ENCODE measurements around the gene RARA. TPM values are rescaled to one million over a fixed set of nuclear protein-coding genes. Genes with fewer than 3 reads are reported as not detected.

The RARA gene
- total RNA-seq, 1 donor from 2014 or later: 57.2 TPM

- peaks cover 2% of the 10 kb centered on the region for H3K36me3 ChIP-seq (ENCODE audit: control insufficient read depth, insufficient read depth, low read length)
- DNase-seq (ENCODE audit: low read depth): no peak
- no peaks in the 10 kb centered on the region for H3K27me3 ChIP-seq (ENCODE audit: control insufficient read depth, insufficient read depth, low read length)
- TF ChIP-seq, protein P1, sequence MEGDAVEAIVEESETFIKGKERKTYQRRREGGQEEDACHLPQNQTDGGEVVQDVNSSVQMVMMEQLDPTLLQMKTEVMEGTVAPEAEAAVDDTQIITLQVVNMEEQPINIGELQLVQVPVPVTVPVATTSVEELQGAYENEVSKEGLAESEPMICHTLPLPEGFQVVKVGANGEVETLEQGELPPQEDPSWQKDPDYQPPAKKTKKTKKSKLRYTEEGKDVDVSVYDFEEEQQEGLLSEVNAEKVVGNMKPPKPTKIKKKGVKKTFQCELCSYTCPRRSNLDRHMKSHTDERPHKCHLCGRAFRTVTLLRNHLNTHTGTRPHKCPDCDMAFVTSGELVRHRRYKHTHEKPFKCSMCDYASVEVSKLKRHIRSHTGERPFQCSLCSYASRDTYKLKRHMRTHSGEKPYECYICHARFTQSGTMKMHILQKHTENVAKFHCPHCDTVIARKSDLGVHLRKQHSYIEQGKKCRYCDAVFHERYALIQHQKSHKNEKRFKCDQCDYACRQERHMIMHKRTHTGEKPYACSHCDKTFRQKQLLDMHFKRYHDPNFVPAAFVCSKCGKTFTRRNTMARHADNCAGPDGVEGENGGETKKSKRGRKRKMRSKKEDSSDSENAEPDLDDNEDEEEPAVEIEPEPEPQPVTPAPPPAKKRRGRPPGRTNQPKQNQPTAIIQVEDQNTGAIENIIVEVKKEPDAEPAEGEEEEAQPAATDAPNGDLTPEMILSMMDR (IDR thresholded peaks at IDR 0.05; ENCODE audit: insufficient read depth, low read length, poor library complexity, severe bottlenecking): no peak
- H3K4me3 ChIP-seq (ENCODE audit: low read depth, low read length): no peak overlapping the region
Measured at GRCh38 chr17:40266882-40267281, 42.1 kb upstream of the RARA start.

- no peak for DNase-seq (ENCODE audit: low read depth)
- no peaks in the 10 kb centered on the region for H3K27me3 ChIP-seq (ENCODE audit: control insufficient read depth, insufficient read depth, low read length)
Measured at GRCh38 chr17:40268141-40268712, 40.8 kb upstream of the RARA start.

DNA sequence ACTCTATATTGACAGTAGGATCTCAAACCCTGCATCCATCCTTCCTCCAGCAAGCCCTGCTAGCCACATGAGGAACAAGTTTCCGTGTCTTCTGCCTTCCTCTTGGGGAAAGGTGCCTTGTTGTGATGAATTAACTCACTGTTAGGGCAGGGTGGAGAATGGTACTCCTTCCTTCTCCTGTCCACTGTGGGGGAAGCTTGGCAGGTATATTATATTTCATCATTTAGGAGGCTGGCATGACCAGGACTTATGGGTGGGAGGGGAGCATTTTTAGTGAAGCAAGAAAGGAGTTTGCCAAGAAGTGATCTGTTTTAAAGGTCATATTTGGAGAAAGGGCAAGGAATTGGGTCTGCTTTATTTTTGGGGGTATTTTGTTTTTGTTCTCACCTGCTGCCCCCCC is 30.6 kb upstream of the RARA start:
- TF ChIP-seq, protein P1 (IDR thresholded peaks at IDR 0.05; ENCODE audit: insufficient read depth, low read length, poor library complexity, severe bottlenecking): no peak
- H3K36me3 ChIP-seq (ENCODE audit: control insufficient read depth, insufficient read depth, low read length): peaks cover 1% of the 10 kb centered on the region
- no peaks in the 10 kb centered on the region for H3K27me3 ChIP-seq (ENCODE audit: control insufficient read depth, insufficient read depth, low read length)
- no peak overlapping the region for H3K4me3 ChIP-seq (ENCODE audit: low read depth, low read length)
- no peak for DNase-seq (ENCODE audit: low read depth)

More at GRCh38 chr17:40268141-40268712, 40.8 kb upstream of the RARA start:
- TF ChIP-seq, protein P1 (IDR thresholded peaks at IDR 0.05; ENCODE audit: insufficient read depth, low read length, poor library complexity, severe bottlenecking): no peak
- no peak overlapping the region for H3K4me3 ChIP-seq (ENCODE audit: low read depth, low read length)
- peaks cover 1% of the 10 kb centered on the region for H3K36me3 ChIP-seq (ENCODE audit: control insufficient read depth, insufficient read depth, low read length)

DNA sequence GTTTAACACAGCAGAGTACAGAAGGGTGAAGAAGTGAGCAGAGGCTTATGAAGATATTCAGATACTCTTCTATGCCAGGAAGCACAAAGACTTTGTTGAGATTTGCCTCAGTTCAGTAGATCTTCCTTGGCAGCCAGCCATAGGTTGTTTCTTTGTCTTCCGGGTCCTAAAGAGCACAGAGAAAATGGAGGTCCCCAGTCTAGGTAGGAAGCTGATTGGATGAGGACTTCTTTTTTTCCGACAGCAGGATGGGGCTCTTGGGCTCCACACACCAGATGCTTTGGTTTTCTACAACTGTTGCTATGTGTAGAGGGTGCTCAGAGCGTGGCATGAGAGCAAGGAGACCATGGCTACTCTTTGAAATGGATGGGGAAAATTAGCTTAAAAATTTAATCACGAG is 29.6 kb upstream of the RARA start:
- no peak overlapping the region for H3K4me3 ChIP-seq (ENCODE audit: low read depth, low read length)
- H3K36me3 ChIP-seq (ENCODE audit: control insufficient read depth, insufficient read depth, low read length): peaks cover 1% of the 10 kb centered on the region
- no peak for DNase-seq (ENCODE audit: low read depth)
- no peaks in the 10 kb centered on the region for H3K27me3 ChIP-seq (ENCODE audit: control insufficient read depth, insufficient read depth, low read length)
- TF ChIP-seq, protein P1 (IDR thresholded peaks at IDR 0.05; ENCODE audit: insufficient read depth, low read length, poor library complexity, severe bottlenecking): no peak

DNA sequence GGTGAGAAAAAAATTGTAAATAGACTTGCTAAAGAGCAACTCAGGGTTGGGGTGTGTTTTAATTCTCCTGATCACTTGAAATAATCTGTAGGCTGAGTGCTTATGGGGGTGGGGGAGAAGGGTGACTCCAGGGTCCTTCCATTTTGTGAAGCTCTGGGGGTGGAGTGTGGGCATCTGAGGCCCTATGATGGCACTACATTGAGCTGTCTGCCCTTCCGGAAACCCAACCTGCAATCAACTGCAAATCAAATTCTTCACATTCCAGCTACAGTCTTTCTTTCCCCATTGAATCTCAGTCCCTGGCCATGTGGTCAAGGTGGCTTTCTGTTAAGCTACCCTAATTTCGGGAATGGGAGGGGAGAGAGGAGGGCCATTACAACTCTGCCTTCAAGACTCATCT is 27.3 kb upstream of the RARA start:
- TF ChIP-seq, protein P1 (IDR thresholded peaks at IDR 0.05; ENCODE audit: insufficient read depth, low read length, poor library complexity, severe bottlenecking): no peak
- DNase-seq (ENCODE audit: low read depth): no peak
- Histone ChIP-seq H3K36me3 (ENCODE audit: control insufficient read depth, insufficient read depth, low read length) (peaks cover 1% of the 10 kb centered on the region), H3K4me3 (ENCODE audit: low read depth, low read length) (no peak overlapping the region), H3K27me3 (ENCODE audit: control insufficient read depth, insufficient read depth, low read length) (no peaks in the 10 kb centered on the region)

DNA sequence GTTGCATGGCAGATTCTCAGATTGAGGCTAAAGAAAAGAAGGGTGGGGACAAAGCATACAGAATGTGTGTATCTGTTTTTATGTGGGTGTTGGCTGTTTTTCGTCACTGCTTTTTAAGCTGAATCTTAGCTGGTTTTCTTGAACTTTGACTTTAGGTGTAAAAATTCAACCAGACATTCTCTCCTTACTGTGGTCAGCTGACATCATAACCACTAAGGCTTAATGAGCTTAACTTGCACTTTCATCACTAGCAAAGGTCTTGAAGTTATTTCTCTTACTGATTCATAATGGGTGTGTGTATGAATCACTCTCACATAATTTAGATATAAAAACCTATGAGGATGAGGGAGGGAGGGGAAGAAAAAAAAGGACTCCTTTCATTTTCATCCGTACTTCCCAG is 25.3 kb upstream of the RARA start:
- Histone ChIP-seq H3K4me3 (ENCODE audit: low read depth, low read length) (no peak overlapping the region), H3K36me3 (ENCODE audit: control insufficient read depth, insufficient read depth, low read length) (peaks cover 1% of the 10 kb centered on the region), H3K27me3 (ENCODE audit: control insufficient read depth, insufficient read depth, low read length) (no peaks in the 10 kb centered on the region)
- TF ChIP-seq, protein P1 (IDR thresholded peaks at IDR 0.05; ENCODE audit: insufficient read depth, low read length, poor library complexity, severe bottlenecking): no peak
- DNase-seq (ENCODE audit: low read depth): peak; percentile 91
